ENCODE data around the gene EEF1G.

DNA sequence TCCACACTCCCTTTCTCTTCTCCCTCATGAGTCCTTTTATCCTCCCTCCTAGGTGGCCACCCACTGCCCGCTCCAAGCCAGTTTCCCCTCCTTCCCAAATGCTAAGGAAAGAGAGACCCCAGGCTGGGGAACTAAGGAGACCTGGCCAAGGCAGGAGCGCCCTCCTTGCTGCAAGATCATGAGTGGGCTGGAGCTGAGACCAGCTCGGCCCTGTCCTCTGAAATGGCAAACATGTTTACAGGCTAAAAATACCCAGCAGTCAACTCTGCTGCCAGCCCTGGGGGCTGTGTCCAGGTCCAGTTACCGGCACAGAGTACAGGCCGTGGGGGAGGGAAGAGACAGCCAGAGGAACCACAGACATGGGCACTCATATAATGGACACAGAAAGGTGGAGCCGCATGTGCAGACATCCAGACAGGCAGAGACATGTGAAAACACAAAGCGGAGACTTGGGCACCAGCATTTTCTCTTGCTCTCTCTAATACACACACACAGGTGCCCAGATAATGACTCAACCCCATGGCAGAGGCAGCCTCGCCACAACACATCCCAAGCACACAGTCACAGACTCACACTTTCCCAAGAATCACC lies 25.9 kb downstream of the EEF1G start:
- TF ChIP-seq POLR2A (IDR thresholded peaks at IDR 0.05) (peak in 1 of 2 donors; percentile 33), CTCF (IDR thresholded peaks at IDR 0.05) (no peak), EP300 (IDR thresholded peaks at IDR 0.05) (no peak), POLR2AphosphoS5 (IDR thresholded peaks at IDR 0.05) (peak; percentile 34 to 70 (median 59))

All from sigmoid colon (tissue), 4 donors.